Subcutaneous adipose tissue (tissue), 4 donors: ENCODE measurements around the gene CCAR1. TPM values are rescaled to one million over a fixed set of nuclear protein-coding genes. Genes with fewer than 3 reads are reported as not detected.

Experiments
- total RNA-seq, 4 donors: library from RNA; depleted of rRNA; stranded (reverse); fragments of >200 nt; gene quantifications; one replicate each; pipeline ENCODE4 v1.1.0, GENCODE V29; 2016
- TF ChIP-seq, protein P1 (sequence below): fragments of 450-650 bp; IDR thresholded peaks from one replicate; pipeline ENCODE4 v1.5.1; 2016; ENCODE audit warnings: low read depth, mild to moderate bottlenecking, control low read depth, antibody characterized with exemption, moderate library complexity

Gene CCAR1, protein sequence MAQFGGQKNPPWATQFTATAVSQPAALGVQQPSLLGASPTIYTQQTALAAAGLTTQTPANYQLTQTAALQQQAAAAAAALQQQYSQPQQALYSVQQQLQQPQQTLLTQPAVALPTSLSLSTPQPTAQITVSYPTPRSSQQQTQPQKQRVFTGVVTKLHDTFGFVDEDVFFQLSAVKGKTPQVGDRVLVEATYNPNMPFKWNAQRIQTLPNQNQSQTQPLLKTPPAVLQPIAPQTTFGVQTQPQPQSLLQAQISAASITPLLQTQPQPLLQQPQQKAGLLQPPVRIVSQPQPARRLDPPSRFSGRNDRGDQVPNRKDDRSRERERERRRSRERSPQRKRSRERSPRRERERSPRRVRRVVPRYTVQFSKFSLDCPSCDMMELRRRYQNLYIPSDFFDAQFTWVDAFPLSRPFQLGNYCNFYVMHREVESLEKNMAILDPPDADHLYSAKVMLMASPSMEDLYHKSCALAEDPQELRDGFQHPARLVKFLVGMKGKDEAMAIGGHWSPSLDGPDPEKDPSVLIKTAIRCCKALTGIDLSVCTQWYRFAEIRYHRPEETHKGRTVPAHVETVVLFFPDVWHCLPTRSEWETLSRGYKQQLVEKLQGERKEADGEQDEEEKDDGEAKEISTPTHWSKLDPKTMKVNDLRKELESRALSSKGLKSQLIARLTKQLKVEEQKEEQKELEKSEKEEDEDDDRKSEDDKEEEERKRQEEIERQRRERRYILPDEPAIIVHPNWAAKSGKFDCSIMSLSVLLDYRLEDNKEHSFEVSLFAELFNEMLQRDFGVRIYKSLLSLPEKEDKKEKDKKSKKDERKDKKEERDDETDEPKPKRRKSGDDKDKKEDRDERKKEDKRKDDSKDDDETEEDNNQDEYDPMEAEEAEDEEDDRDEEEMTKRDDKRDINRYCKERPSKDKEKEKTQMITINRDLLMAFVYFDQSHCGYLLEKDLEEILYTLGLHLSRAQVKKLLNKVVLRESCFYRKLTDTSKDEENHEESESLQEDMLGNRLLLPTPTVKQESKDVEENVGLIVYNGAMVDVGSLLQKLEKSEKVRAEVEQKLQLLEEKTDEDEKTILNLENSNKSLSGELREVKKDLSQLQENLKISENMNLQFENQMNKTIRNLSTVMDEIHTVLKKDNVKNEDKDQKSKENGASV
- 100 to 1,000 TPM in 1 of 4 donors, 10 to 100 TPM in 3; 51.1 to 102 (median 53.8) TPM for total RNA-seq

DNA sequence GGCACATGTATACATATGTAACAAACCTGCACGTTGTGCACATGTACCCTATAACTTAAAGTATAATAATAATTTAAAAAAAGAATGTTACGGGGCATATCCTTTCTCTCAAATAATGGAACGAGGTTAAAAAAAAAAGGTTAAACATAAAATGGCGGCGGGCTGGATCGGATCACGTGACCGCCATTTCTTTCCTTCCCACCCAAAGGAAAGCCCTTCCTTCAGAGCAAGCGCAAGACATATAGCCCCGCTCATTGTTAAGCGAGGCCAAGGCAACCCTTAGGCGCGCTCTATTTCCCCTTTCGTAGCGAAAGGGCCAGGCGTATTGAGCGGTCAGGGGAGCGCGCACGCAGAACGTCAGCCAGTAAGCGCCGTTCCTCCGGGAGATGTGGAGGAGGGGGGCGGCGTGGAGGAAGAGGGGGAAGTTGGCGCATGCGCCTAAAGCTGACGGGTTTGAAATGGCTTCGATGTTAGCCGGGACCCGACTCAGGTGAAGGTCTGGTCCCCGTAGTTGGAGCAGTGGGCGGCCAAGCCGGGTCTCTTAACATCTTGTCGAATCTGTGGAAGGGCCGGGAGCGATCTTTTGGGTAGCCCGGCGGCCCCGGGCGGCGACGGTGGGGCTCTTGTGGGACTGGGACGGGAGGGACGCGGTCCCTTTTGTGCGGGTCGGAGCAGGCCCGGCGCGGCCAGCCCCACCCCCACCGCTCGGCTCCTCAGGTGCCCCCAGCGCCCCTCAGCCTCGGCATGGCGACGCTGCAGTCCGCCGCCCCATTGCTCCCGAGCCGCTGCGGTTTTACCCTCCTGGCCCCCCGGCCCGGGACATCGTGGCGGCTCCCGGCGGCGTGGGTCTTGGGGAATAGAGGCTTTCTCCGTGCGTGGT is at the start of gene CCAR1:
CCAR1 (plus strand) TSS at position 447 of the 880 bp plus-strand sequence. CDS start 1,266 bp downstream, outside the sequence.
- TF ChIP-seq, protein P1, sequence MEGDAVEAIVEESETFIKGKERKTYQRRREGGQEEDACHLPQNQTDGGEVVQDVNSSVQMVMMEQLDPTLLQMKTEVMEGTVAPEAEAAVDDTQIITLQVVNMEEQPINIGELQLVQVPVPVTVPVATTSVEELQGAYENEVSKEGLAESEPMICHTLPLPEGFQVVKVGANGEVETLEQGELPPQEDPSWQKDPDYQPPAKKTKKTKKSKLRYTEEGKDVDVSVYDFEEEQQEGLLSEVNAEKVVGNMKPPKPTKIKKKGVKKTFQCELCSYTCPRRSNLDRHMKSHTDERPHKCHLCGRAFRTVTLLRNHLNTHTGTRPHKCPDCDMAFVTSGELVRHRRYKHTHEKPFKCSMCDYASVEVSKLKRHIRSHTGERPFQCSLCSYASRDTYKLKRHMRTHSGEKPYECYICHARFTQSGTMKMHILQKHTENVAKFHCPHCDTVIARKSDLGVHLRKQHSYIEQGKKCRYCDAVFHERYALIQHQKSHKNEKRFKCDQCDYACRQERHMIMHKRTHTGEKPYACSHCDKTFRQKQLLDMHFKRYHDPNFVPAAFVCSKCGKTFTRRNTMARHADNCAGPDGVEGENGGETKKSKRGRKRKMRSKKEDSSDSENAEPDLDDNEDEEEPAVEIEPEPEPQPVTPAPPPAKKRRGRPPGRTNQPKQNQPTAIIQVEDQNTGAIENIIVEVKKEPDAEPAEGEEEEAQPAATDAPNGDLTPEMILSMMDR: no peak

DNA sequence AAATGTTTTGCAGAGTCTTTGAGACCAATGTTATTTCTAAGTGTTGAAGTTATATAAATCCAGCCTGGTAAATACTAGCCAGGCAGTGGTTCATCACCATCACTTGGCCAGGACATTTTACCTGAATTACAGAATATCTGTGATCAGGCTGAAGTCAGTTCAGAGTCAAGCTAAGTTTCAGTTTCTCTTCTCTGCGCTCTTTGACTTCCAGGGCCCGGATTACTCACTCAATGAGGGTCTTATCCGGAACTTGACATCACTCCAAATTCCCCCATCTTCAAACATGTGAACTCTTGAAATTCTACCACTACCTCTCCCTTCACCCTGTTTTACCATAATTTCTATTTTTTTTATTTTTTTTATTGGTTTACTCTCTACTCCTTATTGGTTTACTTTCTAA is 36.6 kb upstream of the CCAR1 start:
- TF ChIP-seq, protein P1: no peak

DNA sequence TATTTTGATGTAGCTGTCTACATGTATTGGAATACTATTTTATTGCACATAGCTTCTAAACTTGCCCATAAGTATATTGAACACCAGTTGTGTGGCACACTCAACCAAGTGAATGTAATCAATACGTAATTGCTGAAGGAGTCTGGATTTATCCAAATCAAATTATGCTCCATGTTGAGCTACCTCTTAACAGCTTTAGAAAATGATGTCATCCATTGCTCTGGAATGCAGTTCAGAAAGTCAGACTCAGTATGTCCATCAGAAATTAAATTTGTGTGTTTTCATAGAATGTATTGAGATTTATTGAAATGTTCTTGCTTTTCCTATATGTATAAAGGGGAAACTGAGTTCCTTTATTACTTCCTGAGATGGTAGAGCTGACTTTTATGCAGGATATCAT is 25.0 kb upstream of the CCAR1 start:
- TF ChIP-seq, protein P1: no peak

DNA sequence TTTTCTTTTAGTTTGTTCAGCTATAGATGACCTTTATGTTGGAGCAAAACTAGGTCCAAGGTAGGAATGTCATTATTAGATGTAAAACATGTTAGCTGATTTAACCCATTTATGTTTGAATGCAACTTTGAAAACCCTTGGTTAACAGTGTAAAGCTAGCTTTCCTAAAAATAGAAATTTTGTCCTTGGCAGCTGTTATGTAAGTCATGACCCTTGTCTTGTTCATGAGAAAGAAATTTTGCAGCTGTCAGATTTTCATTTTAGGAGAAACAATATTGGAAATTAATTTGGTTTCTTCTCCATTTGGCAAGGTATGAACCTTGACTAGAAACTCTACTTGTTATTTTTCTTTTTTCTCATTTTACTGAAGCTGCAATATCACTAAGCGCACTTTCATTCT is 23.9 kb upstream of the CCAR1 start:
- TF ChIP-seq, protein P1: no peak

DNA sequence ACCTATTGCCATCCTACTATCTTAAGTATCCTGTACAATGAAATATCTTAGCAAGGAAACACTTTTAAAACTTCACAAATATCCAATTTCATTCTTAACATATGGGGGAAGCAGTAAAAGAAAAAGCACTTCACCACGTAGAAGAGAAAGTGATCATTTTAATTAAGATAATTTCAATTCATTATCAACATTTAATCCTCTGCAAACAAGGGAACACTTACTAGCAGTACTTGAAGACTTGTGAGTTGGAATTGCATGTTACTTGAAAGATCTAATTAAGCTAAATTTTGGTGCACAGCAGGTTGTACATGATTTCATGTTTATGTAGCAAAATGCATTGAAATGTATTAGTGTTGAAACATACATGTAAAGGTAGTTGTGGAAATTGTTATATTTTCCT is 20.8 kb upstream of the CCAR1 start:
- TF ChIP-seq, protein P1: no peak

DNA sequence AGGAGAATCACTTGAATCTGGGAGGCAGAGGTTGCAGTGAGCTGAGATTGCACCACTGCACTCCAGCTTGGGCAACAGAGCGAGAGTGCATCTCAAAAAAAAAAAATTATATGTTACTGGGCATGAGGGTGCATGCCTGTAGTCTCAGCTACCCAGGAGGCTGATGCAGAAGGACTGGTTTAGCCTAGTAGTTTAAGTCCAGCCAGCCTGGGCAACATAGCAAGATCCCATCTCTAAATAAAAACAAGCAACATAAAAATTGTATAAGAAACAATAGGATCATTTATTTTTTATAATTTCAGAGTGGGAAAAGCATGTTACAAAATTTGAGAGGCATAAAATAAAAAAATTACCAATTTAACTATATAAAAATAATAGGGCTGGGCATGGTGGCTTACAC is 15.5 kb upstream of the CCAR1 start:
- TF ChIP-seq, protein P1: no peak
